Suprapubic skin (tissue), 4 donors: ENCODE data around the gene ZCCHC8. TPM values are rescaled to one million over a fixed set of nuclear protein-coding genes. Genes with fewer than 3 reads are reported as not detected.
A peak's percentile ranks its signal among the peaks of the same experiment; 100 is the strongest.
"Not testable (repeated sequence)": the region's sequence is repeated elsewhere in the genome, so short reads cannot be mapped to it uniquely, and the experiment has no call there.

Experiments
- DNase-seq, 2 donors: peaks; one replicate each; pipeline ENCODE4 v3.0.0-alpha.2; 2019; ENCODE audit warnings: low spot score in 2 of 2
- H3K27ac ChIP-seq: fragments of 200-600 bp; sonication (generic); one replicate; pipeline ENCODE4 v1.5.1; 2019
- H3K27me3 ChIP-seq: fragments of 200-600 bp; sonication (generic); one replicate; pipeline ENCODE4 v1.5.1; 2019
- H3K36me3 ChIP-seq: fragments of 200-600 bp; sonication (generic); one replicate; pipeline ENCODE4 v1.5.1; 2019
- H3K4me1 ChIP-seq: fragments of 200-600 bp; sonication (generic); one replicate; pipeline ENCODE4 v1.5.1; 2019
- H3K4me3 ChIP-seq: fragments of 200-600 bp; sonication (generic); one replicate; pipeline ENCODE4 v1.5.1; 2019; ENCODE audit warnings: mild to moderate bottlenecking
- H3K9me3 ChIP-seq: fragments of 200-600 bp; sonication (generic); one replicate; pipeline ENCODE4 v1.5.1; 2019
- EP300 ChIP-seq: sonication (generic); formaldehyde crosslinking; IDR thresholded peaks from one replicate; pipeline ENCODE4 v1.6.1; 2017; ENCODE audit warnings: antibody characterized with exemption
- POLR2A ChIP-seq, 2 donors: fragments of 450-650 bp; IDR thresholded peaks; one replicate each; pipeline ENCODE4 v1.6.1; 2017; ENCODE audit warnings: antibody characterized with exemption in 2 of 2, mild to moderate bottlenecking in 2 of 2, moderate library complexity in 2 of 2
- POLR2AphosphoS5 ChIP-seq, 3 donors: sonication (generic); formaldehyde crosslinking; IDR thresholded peaks; one replicate each; pipeline ENCODE4 v1.6.1; 2017; ENCODE audit warnings: antibody characterized with exemption in 3 of 3
- WGBS: methylation state at CpG from one replicate; pipeline ENCODE4 v1.1.5; 2018; 5-methylcytosine and 5-hydroxymethylcytosine counted together
- total RNA-seq, 4 donors: library from RNA; depleted of rRNA; stranded (reverse); fragments of >200 nt; gene quantifications; one replicate each; pipeline ENCODE4 v1.1.0, GENCODE V29; 2016
- TF ChIP-seq, protein P1 (sequence below), 2 donors: fragments of 200-600 bp in 1 of 2; fragments of 450-650 bp in 1 of 2; sonication (generic) in 1 of 2; IDR thresholded peaks; one replicate each; pipeline ENCODE4 v1.5.1; 2016 to 2019; ENCODE audit warnings: antibody characterized with exemption in 2 of 2, mild to moderate bottlenecking in 1 of 2, moderate library complexity in 1 of 2

ZCCHC8 gene
- total RNA-seq, 4 donors from 2014 or later: 21.5 to 49.7 (median 30.2) TPM

DNA sequence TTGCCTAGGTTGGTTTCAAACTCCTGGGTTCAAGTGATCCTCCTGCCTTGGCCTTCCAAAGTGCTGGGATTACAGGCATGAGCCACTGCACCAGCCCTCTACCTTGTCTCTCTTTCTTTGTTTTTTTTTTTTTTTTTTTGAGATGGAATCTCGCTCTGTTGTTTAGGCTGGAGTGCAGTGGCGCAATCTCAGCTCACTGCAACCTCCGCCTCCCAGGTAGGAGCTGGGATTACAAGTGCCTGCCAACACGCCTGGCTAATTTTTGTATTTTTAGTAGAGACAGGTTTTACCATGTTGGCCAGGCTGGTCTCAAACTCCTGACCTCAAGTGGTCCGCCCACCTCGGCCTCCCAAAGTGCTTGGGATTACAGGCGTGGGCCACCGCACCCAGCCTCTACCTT lies 61.9 kb downstream of the ZCCHC8 start:
- 77% methylated on average over 8 of the region's 8 CpGs for WGBS
- H3K27me3 ChIP-seq, H3K9me3 ChIP-seq, DNase-seq, H3K4me3 ChIP-seq, H3K27ac ChIP-seq, H3K36me3 ChIP-seq: not testable (repeated sequence)
- H3K4me1 ChIP-seq: peaks cover 20% of the 10 kb centered on the region

DNA sequence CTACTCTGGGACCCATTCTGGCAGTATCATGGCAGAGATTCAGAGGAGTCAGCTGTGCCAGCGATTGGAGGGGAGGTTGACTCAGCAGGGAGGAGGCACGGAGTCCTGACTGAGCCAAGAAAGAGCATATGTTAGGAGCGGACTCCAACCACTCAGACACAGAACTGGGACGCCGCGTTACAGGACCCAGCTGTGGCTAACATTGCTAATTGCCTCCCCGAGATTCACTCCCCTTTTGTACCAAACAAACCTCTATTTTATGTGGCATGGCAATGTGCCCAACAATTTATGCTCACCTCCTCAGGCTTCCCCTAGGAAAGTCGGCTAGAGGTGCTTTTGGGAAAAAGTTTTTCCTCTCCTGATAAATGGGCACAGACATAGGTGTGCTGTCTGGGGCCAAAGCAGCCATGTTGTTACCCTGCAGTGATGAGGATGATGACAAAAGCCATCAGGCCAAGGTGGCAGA lies 63.0 kb downstream of the ZCCHC8 start:
- Histone ChIP-seq H3K36me3 (no peaks in the 10 kb centered on the region), H3K27ac (peak overlapping the region; percentile 65), H3K4me1 (peaks cover 20% of the 10 kb centered on the region), H3K4me3 (no peak overlapping the region), H3K9me3 (no peaks in the 10 kb centered on the region), H3K27me3 (no peaks in the 10 kb centered on the region)
- WGBS: 32% methylated on average over 8 of the region's 8 CpGs
- TF ChIP-seq, protein P1, sequence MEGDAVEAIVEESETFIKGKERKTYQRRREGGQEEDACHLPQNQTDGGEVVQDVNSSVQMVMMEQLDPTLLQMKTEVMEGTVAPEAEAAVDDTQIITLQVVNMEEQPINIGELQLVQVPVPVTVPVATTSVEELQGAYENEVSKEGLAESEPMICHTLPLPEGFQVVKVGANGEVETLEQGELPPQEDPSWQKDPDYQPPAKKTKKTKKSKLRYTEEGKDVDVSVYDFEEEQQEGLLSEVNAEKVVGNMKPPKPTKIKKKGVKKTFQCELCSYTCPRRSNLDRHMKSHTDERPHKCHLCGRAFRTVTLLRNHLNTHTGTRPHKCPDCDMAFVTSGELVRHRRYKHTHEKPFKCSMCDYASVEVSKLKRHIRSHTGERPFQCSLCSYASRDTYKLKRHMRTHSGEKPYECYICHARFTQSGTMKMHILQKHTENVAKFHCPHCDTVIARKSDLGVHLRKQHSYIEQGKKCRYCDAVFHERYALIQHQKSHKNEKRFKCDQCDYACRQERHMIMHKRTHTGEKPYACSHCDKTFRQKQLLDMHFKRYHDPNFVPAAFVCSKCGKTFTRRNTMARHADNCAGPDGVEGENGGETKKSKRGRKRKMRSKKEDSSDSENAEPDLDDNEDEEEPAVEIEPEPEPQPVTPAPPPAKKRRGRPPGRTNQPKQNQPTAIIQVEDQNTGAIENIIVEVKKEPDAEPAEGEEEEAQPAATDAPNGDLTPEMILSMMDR (IDR thresholded peaks at IDR 0.05): no peak
- TF ChIP-seq POLR2AphosphoS5 (IDR thresholded peaks at IDR 0.05) (no peak), POLR2A (IDR thresholded peaks at IDR 0.05) (no peak), EP300 (no peak)
- DNase-seq: peak; percentile 81 to 82

DNA sequence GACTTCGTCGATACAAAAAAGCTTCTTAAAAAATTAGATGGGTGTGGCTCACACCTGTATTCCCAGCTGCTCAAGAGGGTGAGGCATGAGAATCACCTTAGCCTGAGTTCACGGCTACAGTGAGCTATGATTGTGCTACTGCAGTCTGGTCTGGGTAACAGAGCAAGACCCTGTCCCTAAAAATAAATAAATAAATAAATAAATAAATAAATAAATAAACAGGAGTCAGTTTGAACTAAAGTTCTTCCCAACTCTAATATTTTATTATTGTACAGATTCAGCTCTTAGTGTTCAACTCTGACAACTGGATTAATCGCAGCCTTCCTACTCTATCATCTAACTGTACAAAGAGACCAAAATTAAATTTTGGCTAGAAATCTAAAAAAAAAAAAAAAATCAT lies 65.5 kb downstream of the ZCCHC8 start:
- WGBS: 63% methylated on average over 4 of the region's 4 CpGs
- H3K36me3 ChIP-seq: no peaks in the 10 kb centered on the region
- DNase-seq: peak in 1 of 2 donors; percentile 3
- H3K4me3 ChIP-seq: no peak overlapping the region
- H3K4me1 ChIP-seq: peaks cover 24% of the 10 kb centered on the region
- H3K27ac ChIP-seq: no peak overlapping the region
- TF ChIP-seq, protein P1 (IDR thresholded peaks at IDR 0.05): no peak
- TF ChIP-seq POLR2A (IDR thresholded peaks at IDR 0.05): no peak
- no peak for TF ChIP-seq EP300
- TF ChIP-seq POLR2AphosphoS5 (IDR thresholded peaks at IDR 0.05): no peak
- no peaks in the 10 kb centered on the region for H3K27me3 ChIP-seq
- H3K9me3 ChIP-seq: no peaks in the 10 kb centered on the region

DNA sequence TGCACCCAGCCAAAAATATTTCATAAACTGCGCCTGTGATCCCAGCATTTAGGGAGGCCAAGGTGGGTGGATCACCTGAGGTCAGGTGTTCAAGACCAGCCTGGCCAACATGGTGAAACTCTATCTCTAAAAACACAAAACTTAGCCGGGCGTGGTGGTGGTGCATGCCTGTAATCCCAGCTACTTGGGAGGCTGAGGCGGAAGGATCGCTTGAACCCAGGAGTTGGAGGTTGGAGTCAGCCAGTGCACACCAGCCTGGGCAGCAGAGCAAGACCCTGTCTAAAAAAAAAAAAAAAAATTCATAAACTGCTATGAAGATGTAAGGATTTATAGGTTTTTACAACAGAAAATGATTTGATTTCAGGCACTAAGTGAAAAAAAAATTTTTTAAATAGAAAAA lies 71.7 kb downstream of the ZCCHC8 start:
- not testable (repeated sequence) for H3K27ac ChIP-seq, H3K4me3 ChIP-seq, H3K36me3 ChIP-seq, H3K4me1 ChIP-seq, DNase-seq, H3K9me3 ChIP-seq, H3K27me3 ChIP-seq
- WGBS: 99% methylated on average over 5 of the region's 5 CpGs

DNA sequence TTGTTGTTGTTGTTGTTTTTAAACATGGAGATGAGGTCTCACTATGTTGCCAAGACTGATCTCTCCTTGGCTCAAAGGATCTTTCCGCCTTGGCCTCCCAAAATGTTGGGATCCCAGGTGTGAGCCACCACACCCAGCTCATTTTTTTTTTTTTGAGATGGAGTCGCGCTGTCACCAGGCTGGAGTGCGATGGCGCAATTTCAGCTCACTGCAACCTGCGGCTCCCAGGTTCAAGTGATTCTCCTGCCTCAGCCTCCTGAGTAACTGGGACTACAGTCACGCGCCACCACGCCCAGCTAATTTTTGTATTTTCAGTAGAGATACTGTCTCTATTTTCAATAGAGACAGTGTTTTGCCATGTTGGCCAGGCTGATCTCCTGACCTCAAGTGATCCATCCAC lies 73.3 kb downstream of the ZCCHC8 start:
- Histone ChIP-seq H3K4me1 (peaks cover 17% of the 10 kb centered on the region), H3K4me3 (no peak overlapping the region), H3K27ac (peak overlapping the region; percentile 24), H3K36me3 (no peaks in the 10 kb centered on the region), H3K9me3 (no peaks in the 10 kb centered on the region), H3K27me3 (no peaks in the 10 kb centered on the region)
- TF ChIP-seq EP300 (no peak), POLR2AphosphoS5 (IDR thresholded peaks at IDR 0.05) (no peak), POLR2A (IDR thresholded peaks at IDR 0.05) (no peak)
- TF ChIP-seq, protein P1 (IDR thresholded peaks at IDR 0.05): no peak
- WGBS: 90% methylated on average over 9 of the region's 9 CpGs
- no peak for DNase-seq

DNA sequence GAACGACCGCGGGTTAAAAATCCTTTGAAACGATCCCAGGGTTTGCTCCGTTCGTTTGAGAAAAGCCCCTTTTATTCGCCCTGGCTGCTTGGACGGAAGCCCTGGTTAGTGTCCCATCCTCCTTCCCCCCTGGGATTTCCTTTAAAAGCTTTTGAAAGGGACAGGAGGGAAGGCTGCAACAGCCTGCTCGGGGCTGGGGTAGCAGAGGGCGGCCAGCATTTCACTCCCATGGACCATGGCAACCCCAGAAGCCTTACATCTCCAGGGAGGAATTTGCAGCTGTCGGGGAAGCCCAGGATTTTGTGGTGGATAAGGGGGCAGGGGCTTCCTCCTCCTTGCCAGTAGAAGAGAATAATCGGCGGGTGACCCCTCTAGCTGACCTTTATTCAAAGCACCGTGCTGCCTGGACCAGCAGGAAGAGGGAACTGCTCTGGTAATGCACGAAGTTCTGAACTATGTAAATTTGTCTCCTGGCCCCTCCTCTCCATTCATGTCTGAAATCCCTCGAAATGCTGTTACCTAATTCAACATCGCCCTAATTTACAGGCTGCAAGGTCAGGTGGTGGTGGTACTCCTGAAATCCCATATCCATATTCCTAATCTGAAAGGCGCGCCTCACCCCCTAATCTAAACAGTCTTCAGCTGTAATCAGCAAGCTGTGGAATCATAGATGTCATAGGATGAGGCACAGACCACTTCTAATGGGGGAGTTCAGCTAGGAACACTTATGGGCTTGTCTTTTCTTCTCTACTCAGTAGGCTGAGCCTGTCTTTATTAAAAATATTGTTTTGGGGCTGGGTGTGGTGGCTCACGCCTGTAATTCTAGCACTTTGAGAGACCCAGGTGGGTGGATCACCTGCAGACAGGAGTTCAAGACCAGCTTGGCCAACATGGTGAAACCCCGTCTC lies 77.2 kb downstream of the ZCCHC8 start:
- no peak for DNase-seq
- peak overlapping the region; percentile 99 for H3K4me3 ChIP-seq
- WGBS: 24% methylated on average over 18 of the region's 21 CpGs

More for the DNA sequence above, 77.2 kb downstream of the ZCCHC8 start:
- H3K27me3 ChIP-seq: no peaks in the 10 kb centered on the region
- H3K36me3 ChIP-seq: no peaks in the 10 kb centered on the region
- peak overlapping the region; percentile 100 for H3K27ac ChIP-seq
- TF ChIP-seq, protein P1 (IDR thresholded peaks at IDR 0.05): no peak
- TF ChIP-seq POLR2A (IDR thresholded peaks at IDR 0.05) (no peak), EP300 (no peak), POLR2AphosphoS5 (IDR thresholded peaks at IDR 0.05) (no peak)
- no peaks in the 10 kb centered on the region for H3K9me3 ChIP-seq
- H3K4me1 ChIP-seq: peaks cover 29% of the 10 kb centered on the region
